RWPE2 (cell line): ENCODE data around the gene NRF1.

Source experiments
- ATAC-seq: fragments of 200-7000 bp; cut with Tn5 transposase; 3 replicates; pipeline ENCODE4 v1.9.1; 2021; ENCODE audit warnings: low read depth
- DNase-seq: peaks from one replicate; pipeline ENCODE4 v3.0.0-alpha.2; 2020; ENCODE audit warnings: low spot score
- H3K27ac ChIP-seq: fragments of 450-650 bp; 2 replicates; pipeline ENCODE4 v1.5.1; 2017; ENCODE audit warnings: mild to moderate bottlenecking; ENCODE audit not compliant: poor library complexity, severe bottlenecking
- H3K27me3 ChIP-seq: fragments of 250-450 bp; sonication (Bioruptor Pico); 2 replicates; pipeline ENCODE4 v1.5.1; 2021; ENCODE audit warnings: mild to moderate bottlenecking, moderate library complexity; ENCODE audit not compliant: insufficient read depth, poor library complexity, severe bottlenecking
- H3K36me3 ChIP-seq: fragments of 250-450 bp; sonication (Bioruptor Pico); 2 replicates; pipeline ENCODE4 v1.5.1; 2020; ENCODE audit warnings: low read depth, mild to moderate bottlenecking, moderate library complexity
- H3K4me1 ChIP-seq: fragments of 250-450 bp; sonication (Bioruptor Pico); 2 replicates; pipeline ENCODE4 v1.5.1; 2021; ENCODE audit warnings: mild to moderate bottlenecking, moderate library complexity; ENCODE audit not compliant: insufficient read depth, poor library complexity, severe bottlenecking
- H3K4me3 ChIP-seq: fragments of 250-450 bp; sonication (Bioruptor Pico); 2 replicates; pipeline ENCODE4 v1.5.1; 2021; ENCODE audit warnings: mild to moderate bottlenecking, moderate library complexity; ENCODE audit not compliant: severe bottlenecking
- H3K9me3 ChIP-seq: fragments of 250-450 bp; sonication (Bioruptor Pico); 2 replicates; pipeline ENCODE4 v1.5.1; 2021; ENCODE audit warnings: mild to moderate bottlenecking, moderate library complexity; ENCODE audit not compliant: severe bottlenecking
- CTCF ChIP-seq: fragments of 450-650 bp; IDR thresholded peaks from one replicate; pipeline ENCODE4 v1.5.1; 2017; ENCODE audit warnings: mild to moderate bottlenecking, moderate library complexity; ENCODE audit not compliant: poor library complexity, severe bottlenecking

Gene NRF1

GRCh38 chr7:129767120-129768015 is 155.8 kb downstream of the NRF1 start:
- DNase-seq (no peak), ATAC-seq (no peak)
- Histone ChIP-seq H3K9me3 (no peaks in the 10 kb centered on the region), H3K36me3 (no peaks in the 10 kb centered on the region), H3K27me3 (no peaks in the 10 kb centered on the region), H3K4me3 (no peak overlapping the region), H3K4me1 (no peaks in the 10 kb centered on the region), H3K27ac (no peak overlapping the region)
- TF ChIP-seq CTCF = no peak

GRCh38 chr7:129768614-129769399 is 157.3 kb downstream of the NRF1 start:
- ATAC-seq (no peak), DNase-seq (no peak)
- no peak overlapping the region for H3K27ac ChIP-seq
- no peaks in the 10 kb centered on the region for H3K4me1 ChIP-seq
- no peaks in the 10 kb centered on the region for H3K27me3 ChIP-seq
- H3K9me3 ChIP-seq = no peaks in the 10 kb centered on the region
- H3K36me3 ChIP-seq = no peaks in the 10 kb centered on the region
- no peak for TF ChIP-seq CTCF
- no peak overlapping the region for H3K4me3 ChIP-seq

GRCh38 chr7:129769400-129769774 is 157.9 kb downstream of the NRF1 start:
- H3K9me3 ChIP-seq = no peaks in the 10 kb centered on the region
- H3K27me3 ChIP-seq = no peaks in the 10 kb centered on the region
- H3K4me1 ChIP-seq = no peaks in the 10 kb centered on the region
- no peak for ATAC-seq
- H3K4me3 ChIP-seq = no peak overlapping the region
- H3K36me3 ChIP-seq = no peaks in the 10 kb centered on the region
- TF ChIP-seq CTCF = no peak
- H3K27ac ChIP-seq = no peak overlapping the region
- peak; percentile 39 for DNase-seq

- Histone ChIP-seq H3K27me3 (no peaks in the 10 kb centered on the region), H3K9me3 (no peaks in the 10 kb centered on the region), H3K4me1 (no peaks in the 10 kb centered on the region), H3K36me3 (no peaks in the 10 kb centered on the region), H3K27ac (no peak overlapping the region), H3K4me3 (no peak overlapping the region)
- DNase-seq (no peak), ATAC-seq (no peak)
- TF ChIP-seq CTCF = no peak
Observed at GRCh38 chr7:129769866-129770808, 158.6 kb downstream of the NRF1 start.
